ENCODE data around the gene MAN1A1. TPM values are rescaled to one million over a fixed set of nuclear protein-coding genes. Genes with fewer than 3 reads are reported as not detected.
A peak's percentile ranks its signal among the peaks of the same experiment; 100 is the strongest.

The MAN1A1 gene
- 10 to 100 TPM; 24.8 to 35.8 TPM for total RNA-seq

- H3K9me3 ChIP-seq = no peaks in the 10 kb centered on the region
- no peak for TF ChIP-seq CTCF (IDR thresholded peaks at IDR 0.05)
- peak; percentile 89 for DNase-seq (ENCODE audit: low spot score)
- peak within 1 kb of the TSS; percentile 87 to 97 for H3K27ac ChIP-seq
- no peaks in the 10 kb centered on the region for H3K36me3 ChIP-seq
- no peaks in the 10 kb centered on the region for H3K27me3 ChIP-seq
- H3K4me1 ChIP-seq = peaks cover 0 to 26% of the 10 kb centered on the region in 2 donors
- peak within 1 kb of the TSS; percentile 61 to 80 for H3K4me3 ChIP-seq
These were observed at the start of gene MAN1A1 for GRCh38 chr6:119349361-119350201. MAN1A1 (minus strand) TSS chr6:119349761; CDS start chr6:119349065, 696 bp downstream.

GRCh38 chr6:119395192-119395591 is 45.6 kb upstream of the MAN1A1 start:
- Histone ChIP-seq H3K27me3 (no peaks in the 10 kb centered on the region), H3K4me1 (no peaks in the 10 kb centered on the region), H3K4me3 (no peak overlapping the region), H3K9me3 (peaks cover 0 to 40% of the 10 kb centered on the region in 2 donors), H3K36me3 (no peaks in the 10 kb centered on the region), H3K27ac (no peak overlapping the region)
- TF ChIP-seq CTCF (IDR thresholded peaks at IDR 0.05) = no peak
- no peak for DNase-seq (ENCODE audit: low spot score)

GRCh38 chr6:119390247-119390793 is 40.8 kb upstream of the MAN1A1 start:
- Histone ChIP-seq H3K27me3 (no peaks in the 10 kb centered on the region), H3K27ac (no peak overlapping the region), H3K4me3 (no peak overlapping the region), H3K4me1 (no peaks in the 10 kb centered on the region), H3K36me3 (no peaks in the 10 kb centered on the region), H3K9me3 (peaks cover 0 to 8% of the 10 kb centered on the region in 2 donors)
- TF ChIP-seq CTCF (IDR thresholded peaks at IDR 0.05) = no peak
- DNase-seq (ENCODE audit: low spot score) = no peak

GRCh38 chr6:119385994-119386393 is 36.4 kb upstream of the MAN1A1 start:
- no peak overlapping the region for H3K27ac ChIP-seq
- no peaks in the 10 kb centered on the region for H3K4me1 ChIP-seq
- DNase-seq (ENCODE audit: low spot score) = no peak
- H3K27me3 ChIP-seq = no peaks in the 10 kb centered on the region
- no peak overlapping the region for H3K4me3 ChIP-seq
- TF ChIP-seq CTCF (IDR thresholded peaks at IDR 0.05) = no peak
- no peaks in the 10 kb centered on the region for H3K36me3 ChIP-seq
- peaks cover 0 to 12% of the 10 kb centered on the region in 2 donors for H3K9me3 ChIP-seq

GRCh38 chr6:119384444-119384843 is 34.9 kb upstream of the MAN1A1 start:
- Histone ChIP-seq H3K27me3 (no peaks in the 10 kb centered on the region), H3K36me3 (no peaks in the 10 kb centered on the region), H3K27ac (no peak overlapping the region), H3K4me1 (no peaks in the 10 kb centered on the region), H3K4me3 (no peak overlapping the region), H3K9me3 (peaks cover 0 to 25% of the 10 kb centered on the region in 2 donors)
- no peak for TF ChIP-seq CTCF (IDR thresholded peaks at IDR 0.05)
- no peak for DNase-seq (ENCODE audit: low spot score)

Measured in right atrium auricular region (tissue), 2 donors.